ENCODE data around the gene USP5. TPM values are rescaled to one million over a fixed set of nuclear protein-coding genes. Genes with fewer than 3 reads are reported as not detected.

Gene USP5
- polyA plus RNA-seq, 1 of the 3 experiments (the other 2 are of a cell fraction) = 97.2 TPM

GRCh38 chr12:6847676-6848075, 4.3 kb upstream of the USP5 start:
- Histone ChIP-seq H3K27ac (ENCODE audit: low read depth in 2 of 2, low read length in 1 of 2) (no peak overlapping the region), H3K36me3 (replicated peaks in 1 of 2; ENCODE audit: control insufficient read depth in 1 of 2, insufficient read depth in 2 of 2, low read length in 1 of 2) (peaks cover 36 to 41% of the 10 kb centered on the region in 2 experiments), H3F3A (replicated peaks; ENCODE audit: insufficient read depth) (peaks cover 24% of the 10 kb centered on the region), H3K4me3 (ENCODE audit: low read depth in 2 of 2, low read length in 1 of 2) (no peak overlapping the region), H2AFZ (ENCODE audit: low read depth) (no peak overlapping the region), H3K9me2 (no peaks in the 10 kb centered on the region), H3K4me1 (ENCODE audit: control insufficient read depth in 1 of 2, insufficient read depth in 2 of 2, low read depth in 1 of 2, low read length in 1 of 2) (peaks cover 0 to 7% of the 10 kb centered on the region in 2 experiments; a peak in 1 of 4 replicates), H3K9ac (no peak overlapping the region), H4K20me1 (ENCODE audit: insufficient read depth) (no peaks in the 10 kb centered on the region), H3K27me3 (ENCODE audit: insufficient read depth) (no peaks in the 10 kb centered on the region), H3K4me2 (no peak overlapping the region), H3K9me3 (no peaks in the 10 kb centered on the region), H3K79me2 (ENCODE audit: insufficient read depth) (peaks cover 38% of the 10 kb centered on the region)
- WGBS (ENCODE audit: low lambda C conversion rate) = 95% methylated on average over 2 of the region's 2 CpGs
- POLR2A ChIA-PET = no interaction called here
- CTCF ChIA-PET = interaction anchor here (0.6 to 19.4 kb wide), 4 partner anchors 8 to 283 kb away, joined by 3 to 225 read pairs (median 86); partner anchors contain the start of genes GNB3, P3H3, SPSB2 and TPI1
- TF ChIP-seq EZH2phosphoT487 (IDR thresholded peaks at IDR 0.05; ENCODE audit: borderline replicate concordance, low read depth) (no peak), RFX5 (IDR thresholded peaks at IDR 0.05; ENCODE audit: low read length) (no peak), ELF1 (IDR thresholded peaks at IDR 0.05) (no peak), CHD2 (IDR thresholded peaks at IDR 0.05; ENCODE audit: low read length, partially characterized antibody) (no peak), RAD21 (IDR thresholded peaks at IDR 0.05; ENCODE audit: low read length) (no peak)
- no peak for DNase-seq

GRCh38 chr12:6849427-6849826, 2.5 kb upstream of the USP5 start:
- Histone ChIP-seq H3K4me2 (peak overlapping the region; percentile 77), H3K4me1 (ENCODE audit: control insufficient read depth in 1 of 2, insufficient read depth in 2 of 2, low read depth in 1 of 2, low read length in 1 of 2) (peaks cover 7 to 17% of the 10 kb centered on the region in 2 experiments), H2AFZ (ENCODE audit: low read depth) (no peak overlapping the region), H4K20me1 (ENCODE audit: insufficient read depth) (no peaks in the 10 kb centered on the region), H3K9me2 (no peaks in the 10 kb centered on the region), H3K79me2 (ENCODE audit: insufficient read depth) (peaks cover 54% of the 10 kb centered on the region), H3K9me3 (no peaks in the 10 kb centered on the region), H3K27me3 (ENCODE audit: insufficient read depth) (no peaks in the 10 kb centered on the region), H3K27ac (ENCODE audit: low read depth in 2 of 2, low read length in 1 of 2) (no peak overlapping the region), H3K36me3 (replicated peaks in 1 of 2; ENCODE audit: control insufficient read depth in 1 of 2, insufficient read depth in 2 of 2, low read length in 1 of 2) (peaks cover 29 to 37% of the 10 kb centered on the region in 2 experiments), H3K4me3 (ENCODE audit: low read depth in 2 of 2, low read length in 1 of 2) (no peak overlapping the region; a peak in 1 of 4 replicates), H3K9ac (no peak overlapping the region), H3F3A (replicated peaks; ENCODE audit: insufficient read depth) (peaks cover 27% of the 10 kb centered on the region)
- DNase-seq = no peak
- ChIA-PET CTCF (interaction anchor here (0.9 to 19.4 kb wide), 3 partner anchors 10 to 19 kb away, joined by 3 to 225 read pairs (median 164); partner anchors contain the start of genes P3H3, SPSB2 and TPI1), POLR2A (no interaction called here)
- WGBS (ENCODE audit: low lambda C conversion rate) = 95% methylated on average over 2 of the region's 2 CpGs
- TF ChIP-seq GABPA (IDR thresholded peaks at IDR 0.05; ENCODE audit: low read depth) = no peak
- no peak for TF ChIP-seq NRF1 (IDR thresholded peaks at IDR 0.05; ENCODE audit: low read depth, low read length)
- no peak for TF ChIP-seq MXI1 (IDR thresholded peaks at IDR 0.05; ENCODE audit: low read depth, low read length)
- TF ChIP-seq SIN3A (IDR thresholded peaks at IDR 0.05; ENCODE audit: borderline replicate concordance, low read depth, low read length) = no peak
- TF ChIP-seq CHD2 (IDR thresholded peaks at IDR 0.05; ENCODE audit: low read length, partially characterized antibody) = no peak
- no peak for TF ChIP-seq CTCF (IDR thresholded peaks at IDR 0.05)
- no peak for TF ChIP-seq MAX (IDR thresholded peaks at IDR 0.05; ENCODE audit: low read depth)
- TF ChIP-seq EZH2phosphoT487 (IDR thresholded peaks at IDR 0.05; ENCODE audit: borderline replicate concordance, low read depth) = no peak
- TF ChIP-seq ELF1 (IDR thresholded peaks at IDR 0.05) = no peak
- TF ChIP-seq JUND (IDR thresholded peaks at IDR 0.05) = no peak
- TF ChIP-seq REST (IDR thresholded peaks at IDR 0.05; ENCODE audit: low read depth, low read length) = no peak
- no peak for TF ChIP-seq MEF2A (IDR thresholded peaks at IDR 0.05; ENCODE audit: borderline replicate concordance, low read depth)
- no peak for TF ChIP-seq RAD21 (IDR thresholded peaks at IDR 0.05; ENCODE audit: low read length)
- TF ChIP-seq RXRA (IDR thresholded peaks at IDR 0.05; ENCODE audit: borderline replicate concordance, low read depth) = no peak
- TF ChIP-seq FOXJ3 (CRISPR knock-in tag; IDR thresholded peaks at IDR 0.05) = no peak
- no peak for TF ChIP-seq YY1 (IDR thresholded peaks at IDR 0.05; ENCODE audit: low read depth)
- TF ChIP-seq EP300 (IDR thresholded peaks at IDR 0.05; ENCODE audit: borderline replicate concordance in 1 of 2, low read depth in 1 of 2, low read length in 1 of 2) = no peak
- TF ChIP-seq ZBTB33 (IDR thresholded peaks at IDR 0.05; ENCODE audit: borderline replicate concordance, low read depth) = no peak
